KOPT-K1 (cell line): ENCODE measurements around the gene RIC8A.
"Not testable (repeated sequence)": the region's sequence is repeated elsewhere in the genome, so short reads cannot be mapped to it uniquely, and the experiment has no call there.

ENCODE experiments used
- H3K27ac ChIP-seq: fragments of 200-600 bp; sonication (generic); 2 replicates; pipeline ENCODE4 v1.5.1; 2016; ENCODE audit warnings: antibody characterized with exemption, mild to moderate bottlenecking, low read depth, low read length; ENCODE audit not compliant: poor library complexity, severe bottlenecking
- H3K36me3 ChIP-seq: fragments of 200-600 bp; sonication (generic); 2 replicates; pipeline ENCODE4 v1.5.1; 2017; ENCODE audit warnings: antibody characterized with exemption, mild to moderate bottlenecking, low read length, moderate library complexity; ENCODE audit not compliant: insufficient read depth
- H3K9me3 ChIP-seq: fragments of 200-600 bp; sonication (generic); 2 replicates; pipeline ENCODE4 v1.5.1; 2017; ENCODE audit warnings: antibody characterized with exemption, low read length, mild to moderate bottlenecking; ENCODE audit not compliant: insufficient read depth, poor library complexity, severe bottlenecking

Gene RIC8A

DNA sequence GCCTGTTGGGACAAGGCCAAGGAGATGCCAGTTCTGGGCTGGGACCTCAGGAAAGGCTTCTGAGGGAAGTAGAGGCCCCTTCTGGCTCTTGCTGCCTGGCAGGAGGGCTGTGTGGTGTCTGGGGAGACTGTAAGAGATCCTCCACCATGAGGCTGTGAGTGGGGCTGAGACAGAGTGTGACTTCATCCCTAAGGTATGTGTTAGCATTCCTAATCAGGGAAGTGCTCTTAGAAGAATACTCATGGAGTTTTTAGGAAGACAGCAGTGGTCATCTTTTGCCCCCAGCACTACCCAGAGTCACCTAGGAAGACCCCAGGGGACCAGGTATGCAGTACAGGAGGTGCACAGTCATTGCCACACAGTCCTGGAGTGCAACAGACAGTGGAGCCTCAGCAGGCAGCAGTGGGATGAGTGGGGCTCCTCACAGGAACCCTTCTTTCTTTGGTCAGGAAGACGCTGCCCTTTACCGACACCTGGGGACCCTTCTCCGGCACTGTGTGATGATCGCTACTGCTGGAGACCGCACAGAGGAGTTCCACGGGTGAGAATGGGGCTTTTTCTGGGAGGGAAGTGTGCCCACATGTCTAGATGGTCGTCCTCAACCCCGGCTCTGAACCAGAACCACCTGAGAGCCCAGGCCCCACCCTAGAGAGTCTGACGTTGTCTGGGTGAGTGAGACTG, 2.8 kb downstream of the RIC8A start:
- H3K9me3 ChIP-seq, result no peaks in the 10 kb centered on the region
- H3K36me3 ChIP-seq, result peaks cover 64% of the 10 kb centered on the region
- H3K27ac ChIP-seq, result peak overlapping the region; percentile 97

GRCh38 chr11:210803-211180, 3.3 kb downstream of the RIC8A start:
- Histone ChIP-seq H3K27ac (no peak overlapping the region), H3K36me3 (peaks cover 65% of the 10 kb centered on the region), H3K9me3 (no peaks in the 10 kb centered on the region)

DNA sequence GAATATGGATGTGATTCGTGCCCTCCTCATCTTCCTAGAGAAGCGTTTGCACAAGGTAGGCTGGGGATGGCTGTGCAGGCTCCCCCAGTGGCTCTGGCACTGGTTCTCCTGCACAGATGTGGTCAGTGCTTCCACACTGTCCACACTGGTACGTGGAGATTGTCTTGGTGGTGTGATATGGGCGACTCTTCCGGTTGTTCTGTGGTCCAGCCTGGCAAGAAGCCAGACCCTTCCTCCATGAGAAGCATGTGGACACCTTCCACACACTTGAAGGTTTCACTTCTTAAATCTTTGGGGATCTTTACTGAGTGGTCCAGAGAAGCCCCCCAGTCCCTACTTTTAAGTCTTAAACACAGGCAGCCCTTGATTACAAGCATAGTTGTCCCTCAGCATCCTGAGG, 3.8 kb downstream of the RIC8A start:
- no peak overlapping the region for H3K27ac ChIP-seq
- peaks cover 70% of the 10 kb centered on the region for H3K36me3 ChIP-seq
- H3K9me3 ChIP-seq, result no peaks in the 10 kb centered on the region

- H3K27ac ChIP-seq, result no peak overlapping the region
- H3K9me3 ChIP-seq, result no peaks in the 10 kb centered on the region
- H3K36me3 ChIP-seq, result peaks cover 74% of the 10 kb centered on the region
These were observed 4.2 kb downstream of the RIC8A start for GRCh38 chr11:211741-212140.

- H3K36me3 ChIP-seq, result peaks cover 74% of the 10 kb centered on the region
- no peaks in the 10 kb centered on the region for H3K9me3 ChIP-seq
- no peak overlapping the region for H3K27ac ChIP-seq
These were observed 4.9 kb downstream of the RIC8A start for GRCh38 chr11:212150-213100.

GRCh38 chr11:213111-213510, 5.6 kb downstream of the RIC8A start:
- Histone ChIP-seq H3K27ac (peak overlapping the region; percentile 4), H3K36me3 (peaks cover 74% of the 10 kb centered on the region)

DNA sequence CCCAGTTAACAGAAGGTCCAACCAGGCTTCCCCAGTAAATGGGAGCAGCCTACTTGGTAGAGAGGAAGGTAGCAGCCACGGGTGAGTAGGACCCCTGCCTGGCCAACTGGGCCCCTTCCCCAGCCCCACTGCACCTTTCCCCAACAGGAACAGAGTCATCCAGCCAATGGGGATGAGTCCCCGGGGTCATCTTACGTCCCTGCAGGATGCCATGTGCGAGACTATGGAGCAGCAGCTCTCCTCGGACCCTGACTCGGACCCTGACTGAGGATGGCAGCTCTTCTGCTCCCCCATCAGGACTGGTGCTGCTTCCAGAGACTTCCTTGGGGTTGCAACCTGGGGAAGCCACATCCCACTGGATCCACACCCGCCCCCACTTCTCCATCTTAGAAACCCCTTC, 6.6 kb downstream of the RIC8A start:
- peaks cover 74% of the 10 kb centered on the region for H3K36me3 ChIP-seq
- no peak overlapping the region for H3K27ac ChIP-seq
- no peaks in the 10 kb centered on the region for H3K9me3 ChIP-seq

More at GRCh38 chr11:213111-213510, 5.6 kb downstream of the RIC8A start:
- no peaks in the 10 kb centered on the region for H3K9me3 ChIP-seq

DNA sequence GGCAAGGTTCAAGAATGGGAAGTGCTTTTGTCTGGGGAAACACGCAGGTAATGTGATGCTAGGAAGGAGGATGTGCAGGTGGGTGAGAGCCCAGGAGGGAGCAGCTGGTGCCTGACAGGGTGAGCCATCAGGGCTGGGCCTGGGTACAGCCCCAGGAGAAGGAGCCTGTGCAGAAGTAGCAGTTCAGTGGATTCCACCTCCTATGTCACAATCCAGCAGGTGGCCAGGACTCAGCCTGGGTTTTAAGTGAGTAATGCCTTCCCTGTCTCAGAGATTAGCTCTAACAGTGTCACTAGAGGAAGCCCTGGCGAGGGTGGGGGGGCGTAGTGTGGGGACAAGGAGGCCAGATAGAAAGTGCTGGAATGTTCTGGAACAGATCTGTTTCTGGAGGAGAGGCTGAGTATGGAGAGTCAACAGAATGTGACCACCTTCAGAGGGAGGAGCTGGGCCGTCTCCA, 8.1 kb downstream of the RIC8A start:
- Histone ChIP-seq H3K36me3 (peaks cover 62% of the 10 kb centered on the region), H3K9me3 (no peaks in the 10 kb centered on the region), H3K27ac (no peak overlapping the region)

DNA sequence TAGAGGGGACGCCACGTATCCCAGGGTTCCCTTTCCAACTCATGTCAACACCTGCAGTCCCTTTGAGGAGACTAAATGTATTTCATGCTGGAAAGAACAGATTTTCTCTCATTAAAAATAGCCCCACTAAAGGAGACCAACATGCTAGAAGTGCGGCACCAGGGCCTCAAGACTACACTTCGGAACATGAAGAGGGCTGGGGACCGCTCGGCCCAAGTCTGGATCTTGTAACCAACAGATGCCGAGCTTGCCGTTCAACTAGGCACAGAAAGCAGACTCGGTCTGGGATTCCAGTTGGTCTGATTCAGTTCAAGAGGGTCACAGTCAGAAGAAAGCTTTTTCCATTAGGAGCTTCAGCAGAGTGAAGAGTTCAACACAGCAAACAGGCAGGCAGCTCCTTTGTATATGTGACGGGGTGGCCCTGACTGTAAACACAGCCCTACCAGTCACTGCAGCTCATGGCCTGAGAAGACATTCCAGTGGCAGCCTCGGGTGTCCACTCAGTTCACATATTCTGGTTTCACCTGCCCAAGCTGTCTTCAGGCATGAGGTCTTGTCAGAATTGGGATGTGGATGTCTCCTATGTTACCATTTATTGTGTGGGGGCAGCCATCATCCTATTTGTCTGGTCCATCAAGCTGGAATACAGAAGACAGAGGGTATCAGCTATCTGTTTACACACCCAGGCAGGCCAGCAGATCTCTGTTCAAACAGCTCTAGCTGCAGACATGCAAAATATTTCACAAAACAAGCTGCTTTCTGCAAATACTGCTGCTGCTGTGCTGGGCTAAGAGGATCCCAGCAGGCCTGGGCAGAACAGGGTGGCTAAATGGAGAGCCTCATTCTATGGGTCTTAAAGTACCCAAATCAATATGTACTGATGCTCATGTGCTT, 8.8 kb downstream of the RIC8A start:
- H3K36me3 ChIP-seq, result peaks cover 54% of the 10 kb centered on the region
- H3K27ac ChIP-seq, result no peak overlapping the region
- H3K9me3 ChIP-seq, result no peaks in the 10 kb centered on the region

DNA sequence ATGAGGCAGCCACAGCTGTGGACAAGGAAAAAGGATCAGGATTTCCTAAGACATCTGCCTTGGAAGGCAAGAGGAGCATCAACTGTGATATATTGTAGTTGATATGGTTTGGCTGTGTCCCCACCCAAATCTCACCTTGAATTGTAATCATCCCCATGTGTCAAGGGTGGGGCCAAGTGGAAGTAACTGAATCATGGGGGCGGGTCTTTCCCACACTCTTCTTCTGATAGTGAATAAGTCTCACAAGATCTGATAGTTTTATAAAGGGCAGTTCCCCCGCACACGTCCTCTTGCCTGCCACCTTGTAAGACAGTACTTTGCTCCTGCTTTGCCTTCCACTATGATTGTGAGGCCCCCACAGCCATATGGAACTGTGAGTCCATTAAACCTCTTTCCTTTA, 10.2 kb downstream of the RIC8A start:
- H3K36me3 ChIP-seq, result peaks cover 41% of the 10 kb centered on the region
- H3K27ac ChIP-seq, result no peak overlapping the region

DNA sequence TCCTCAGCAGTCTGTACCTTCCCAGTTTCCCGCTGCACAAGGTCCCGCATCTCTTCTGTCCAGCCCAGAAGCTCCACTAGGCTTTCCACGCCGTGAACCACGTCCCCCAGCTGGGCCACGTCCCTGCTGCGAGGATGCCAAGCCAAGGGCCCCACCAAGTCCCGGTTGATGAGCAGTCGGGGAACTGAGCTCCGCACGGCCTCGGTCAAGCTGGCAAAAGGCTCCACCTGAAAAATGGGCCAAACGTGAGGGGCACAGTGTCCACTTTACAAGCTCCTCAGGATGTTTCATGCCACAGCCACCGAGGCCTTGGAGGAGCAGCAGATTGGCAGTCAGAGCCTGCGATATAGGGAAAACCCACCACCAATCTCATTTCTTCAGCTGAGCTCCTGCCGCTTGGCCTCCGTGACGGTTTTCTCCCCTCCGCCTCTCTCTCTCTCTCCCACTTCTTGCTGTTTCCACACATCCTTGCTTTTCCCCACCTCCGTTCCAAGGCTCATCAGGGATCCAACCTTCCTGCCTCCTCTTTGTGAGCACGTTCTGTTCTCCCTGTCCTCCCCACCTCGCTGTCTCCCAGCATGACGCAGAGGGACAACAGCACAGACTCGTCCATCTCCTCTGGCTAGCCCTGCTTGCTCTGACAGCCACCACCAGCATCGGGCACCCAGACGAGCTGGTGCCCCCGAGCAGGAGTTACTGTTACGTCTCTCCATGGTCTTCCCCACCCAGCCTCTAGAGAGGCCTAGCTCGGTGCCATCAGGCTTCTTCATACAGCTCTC, 11.5 kb downstream of the RIC8A start:
- Histone ChIP-seq H3K36me3 (peaks cover 28% of the 10 kb centered on the region), H3K27ac (no peak overlapping the region), H3K9me3 (no peaks in the 10 kb centered on the region)

More for the DNA sequence above, 10.2 kb downstream of the RIC8A start:
- no peaks in the 10 kb centered on the region for H3K9me3 ChIP-seq

GRCh38 chr11:220641-221215, 13.2 kb downstream of the RIC8A start:
- peaks cover 10% of the 10 kb centered on the region for H3K36me3 ChIP-seq
- not testable (repeated sequence) for H3K9me3 ChIP-seq, H3K27ac ChIP-seq

- Histone ChIP-seq H3K27ac (no peak overlapping the region), H3K9me3 (no peaks in the 10 kb centered on the region), H3K36me3 (peaks cover 2% of the 10 kb centered on the region)
These were observed 14.0 kb downstream of the RIC8A start for GRCh38 chr11:221539-221938.
